NCI-H2171 treated with DMSO at 0.1 percent for 48 hours (cell line): ENCODE data around the gene PRDM1.
"Not testable (repeated sequence)": the region's sequence is repeated elsewhere in the genome, so short reads cannot be mapped to it uniquely, and the experiment has no call there.

Experiments
- DNase-seq: peaks from one replicate; lab custom pipeline; 2025; lab: John Stamatoyannopoulos, UW

PRDM1 gene

GRCh38 chr6:106138151-106138550 is 52.0 kb downstream of the PRDM1 start:
- DNase-seq, result no peak

DNA sequence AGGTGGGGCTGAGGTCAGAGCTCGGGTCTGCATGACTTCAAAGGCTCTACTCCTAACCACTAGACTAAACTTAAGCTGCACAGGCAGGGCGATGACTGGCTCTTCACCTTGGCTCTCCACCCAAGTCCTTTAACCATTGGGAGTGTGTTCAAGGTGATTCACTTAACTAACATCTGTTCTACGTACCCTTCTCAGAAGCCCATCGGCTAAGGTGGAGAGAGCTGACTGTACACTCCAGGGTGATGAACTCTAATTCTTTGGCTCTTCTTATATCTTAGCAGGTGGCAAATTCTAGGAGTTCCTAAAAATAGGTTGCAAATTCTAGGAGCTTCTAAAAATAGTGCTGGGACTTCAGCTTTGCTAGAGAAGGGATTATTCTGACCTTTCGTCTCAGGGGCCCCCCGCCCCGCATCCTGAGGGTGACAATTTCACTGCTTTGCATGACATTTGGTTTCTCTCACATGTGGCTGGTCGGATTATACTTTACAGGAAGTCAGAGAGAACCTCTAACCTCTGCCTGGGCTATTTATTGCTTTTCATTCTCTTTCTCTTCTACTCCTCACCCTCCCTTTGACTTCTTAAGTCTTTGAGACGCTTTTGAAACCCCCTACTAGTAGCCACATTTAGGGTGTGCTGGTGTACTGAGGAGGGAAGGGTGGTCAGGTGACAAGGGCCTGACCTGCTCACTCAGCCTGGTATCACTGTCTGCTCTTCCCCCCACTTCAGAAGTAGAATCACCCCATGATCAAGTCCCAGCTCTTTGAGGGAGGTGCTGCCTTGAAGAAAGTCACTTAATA is 55.5 kb downstream of the PRDM1 start:
- no peak for DNase-seq

GRCh38 chr6:106142876-106143431 is 56.8 kb downstream of the PRDM1 start:
- no peak for DNase-seq

- DNase-seq, result no peak
Observed at GRCh38 chr6:106143665-106144064, 57.5 kb downstream of the PRDM1 start.

DNA sequence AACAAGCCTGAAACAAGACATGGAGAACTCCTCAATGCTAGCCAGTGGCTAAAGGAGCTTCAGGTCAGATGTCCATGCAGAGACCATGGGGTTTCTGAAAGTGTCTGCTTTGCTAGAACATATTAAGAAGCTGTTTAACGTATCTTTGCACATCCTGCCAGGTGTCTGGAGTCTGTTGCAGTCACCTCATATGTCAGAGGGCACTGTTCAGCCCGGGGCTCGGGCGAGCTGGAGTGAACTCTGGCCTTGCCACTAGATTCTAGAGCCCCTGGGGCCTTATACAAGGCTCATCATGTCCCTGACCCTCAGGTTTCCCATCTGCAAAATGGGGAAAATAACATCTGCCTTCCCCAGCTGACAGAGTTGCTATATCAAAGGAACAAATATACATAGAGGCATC is 59.0 kb downstream of the PRDM1 start:
- DNase-seq, result no peak

- DNase-seq, result no peak
Observed at GRCh38 chr6:106145741-106146227, 59.6 kb downstream of the PRDM1 start.

GRCh38 chr6:106146852-106147351 is 60.8 kb downstream of the PRDM1 start:
- no peak for DNase-seq

GRCh38 chr6:106147476-106147875 is 61.3 kb downstream of the PRDM1 start:
- no peak for DNase-seq

DNA sequence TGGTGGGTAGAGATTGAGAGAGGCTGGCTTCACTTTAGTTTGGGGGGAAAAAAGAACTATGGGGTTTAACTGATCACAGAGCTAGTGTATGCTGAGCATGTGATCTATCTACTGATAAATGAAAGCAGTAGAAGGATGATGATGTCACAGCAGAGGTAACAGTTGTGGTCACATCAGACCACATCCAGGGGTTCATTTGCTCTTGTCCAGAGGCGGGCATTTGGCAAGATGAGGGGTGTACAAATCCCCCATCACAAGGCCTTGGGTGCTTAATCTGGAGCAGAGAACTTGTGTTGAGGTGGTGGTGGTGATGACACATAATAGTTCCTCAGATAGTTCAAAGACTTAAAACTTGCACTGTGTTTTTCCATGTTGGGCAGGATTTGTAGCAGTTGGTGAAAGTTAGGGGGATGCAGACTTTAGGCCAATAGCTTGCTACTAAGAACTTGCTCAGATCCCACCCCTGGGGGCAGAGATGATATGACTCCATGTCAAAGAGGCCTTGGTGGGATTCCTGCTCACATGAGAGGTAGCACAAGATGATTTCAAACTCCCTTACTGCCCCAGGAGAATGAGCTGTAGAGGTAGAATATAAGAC is 63.4 kb downstream of the PRDM1 start:
- no peak for DNase-seq

GRCh38 chr6:106152476-106152875 is 66.3 kb downstream of the PRDM1 start:
- not testable (repeated sequence) for DNase-seq

- DNase-seq, result no peak
Observed at GRCh38 chr6:106152952-106153351, 66.8 kb downstream of the PRDM1 start.

DNA sequence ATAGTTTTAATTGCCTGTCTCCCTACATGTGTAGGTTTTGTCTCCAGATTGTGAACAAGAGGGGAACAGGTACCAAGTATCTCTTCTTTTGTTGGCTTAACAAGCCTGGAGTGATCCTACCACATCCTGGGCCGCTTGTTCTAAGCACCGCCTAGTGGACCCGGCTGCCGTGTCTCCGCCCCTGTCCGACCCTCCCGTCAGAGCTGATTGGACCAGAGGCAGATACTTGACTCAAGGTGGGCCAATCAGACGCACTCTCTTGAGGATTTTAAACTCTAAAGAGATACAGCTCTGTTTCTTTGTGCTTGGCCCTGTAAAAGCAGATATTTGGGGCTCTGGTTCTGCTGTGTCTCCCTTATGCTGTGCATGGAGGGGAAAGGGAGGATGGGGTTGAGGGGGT is 68.2 kb downstream of the PRDM1 start:
- no peak for DNase-seq

DNA sequence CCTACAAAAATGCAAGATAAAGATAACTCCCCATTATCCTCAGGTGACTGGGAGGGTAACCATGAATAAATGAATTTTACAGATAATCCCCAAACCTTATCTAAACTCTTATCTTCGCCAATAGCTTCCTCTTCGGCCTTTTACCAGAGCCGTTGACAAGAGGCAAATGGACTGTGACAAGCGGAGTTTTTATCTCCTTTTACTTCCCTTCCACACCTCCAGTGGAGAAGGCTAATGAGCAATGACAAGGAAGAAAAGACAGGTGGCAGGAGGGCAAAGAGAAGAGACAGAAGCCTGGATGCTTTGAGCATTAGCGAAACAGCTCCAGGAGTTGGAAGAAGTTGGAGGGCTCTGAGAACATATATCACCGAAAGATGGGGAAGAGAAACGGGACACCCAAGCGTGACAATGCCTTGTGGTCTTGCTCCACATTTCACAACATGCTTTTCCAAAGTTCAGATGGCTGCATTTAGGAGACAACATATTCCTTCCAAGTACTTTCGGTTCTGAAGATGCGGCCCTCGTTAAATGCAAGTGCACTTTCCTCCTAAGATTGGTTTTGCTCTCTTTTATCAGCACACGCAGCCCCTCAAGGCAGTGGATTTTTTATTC is 69.2 kb downstream of the PRDM1 start:
- no peak for DNase-seq

GRCh38 chr6:106156413-106156812 is 70.3 kb downstream of the PRDM1 start:
- DNase-seq, result no peak

GRCh38 chr6:106156863-106157262 is 70.7 kb downstream of the PRDM1 start:
- no peak for DNase-seq

GRCh38 chr6:106158816-106159215 is 72.7 kb downstream of the PRDM1 start:
- DNase-seq, result no peak
